GM18520 (cell line): ENCODE results near the gene FAM170B.

ENCODE experiments used
- ATAC-seq: cut with Tn5 transposase; IDR thresholded peaks from one replicate; pipeline ENCODE4 v1.9.1; 2021; ENCODE audit not compliant: unreplicated experiment

FAM170B gene

DNA sequence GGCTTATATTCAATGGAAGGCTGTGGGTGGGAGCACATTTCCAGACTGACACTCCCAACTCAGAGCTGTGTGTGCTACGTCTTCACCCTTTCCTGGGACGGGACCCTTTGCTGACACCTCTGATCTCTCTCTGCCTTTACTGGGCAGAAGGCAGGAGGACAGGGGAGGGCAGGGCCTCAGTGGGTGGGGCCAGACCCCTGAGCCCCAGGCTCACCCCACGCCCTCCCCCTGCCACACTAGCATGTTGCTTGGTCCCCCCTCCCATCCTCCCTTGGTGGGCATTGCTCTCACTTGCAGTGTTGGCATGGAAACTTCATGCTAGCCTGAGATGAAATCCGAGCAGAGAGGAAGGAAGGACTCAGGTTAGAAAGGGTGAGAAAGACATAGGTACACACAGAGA lies 36.0 kb upstream of the FAM170B start:
- no peak for ATAC-seq

DNA sequence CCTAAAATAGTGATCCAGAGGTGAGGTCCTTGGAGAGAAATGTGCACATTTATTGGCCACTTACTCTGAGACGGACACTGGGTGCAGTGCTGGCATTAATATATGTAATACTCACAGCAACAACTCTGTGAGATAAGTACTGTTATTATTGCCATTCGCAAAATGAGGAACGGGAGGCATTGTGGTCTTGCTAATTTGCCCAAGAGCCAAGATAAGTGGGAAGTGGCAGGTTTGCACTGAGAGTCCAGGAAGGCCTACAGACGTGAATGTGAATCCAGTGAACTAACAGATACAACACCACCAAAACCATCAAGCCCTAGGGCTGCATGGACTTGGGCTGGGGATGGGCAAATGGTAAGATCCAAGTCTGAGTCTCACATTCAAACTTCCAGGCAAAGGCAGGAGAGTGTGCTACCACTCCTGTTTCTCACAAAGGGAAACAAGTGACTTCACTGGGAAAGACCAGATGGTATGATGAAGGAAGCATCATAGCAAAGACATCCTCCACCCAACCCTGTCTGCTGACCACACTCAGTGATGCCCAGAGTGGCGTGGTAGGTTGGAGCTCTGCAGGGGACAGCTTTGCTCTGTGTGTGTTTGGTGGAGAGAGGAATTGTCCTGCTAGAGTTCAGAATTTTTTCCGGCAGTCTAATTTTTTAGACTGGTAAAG lies 35.1 kb upstream of the FAM170B start:
- ATAC-seq: no peak

DNA sequence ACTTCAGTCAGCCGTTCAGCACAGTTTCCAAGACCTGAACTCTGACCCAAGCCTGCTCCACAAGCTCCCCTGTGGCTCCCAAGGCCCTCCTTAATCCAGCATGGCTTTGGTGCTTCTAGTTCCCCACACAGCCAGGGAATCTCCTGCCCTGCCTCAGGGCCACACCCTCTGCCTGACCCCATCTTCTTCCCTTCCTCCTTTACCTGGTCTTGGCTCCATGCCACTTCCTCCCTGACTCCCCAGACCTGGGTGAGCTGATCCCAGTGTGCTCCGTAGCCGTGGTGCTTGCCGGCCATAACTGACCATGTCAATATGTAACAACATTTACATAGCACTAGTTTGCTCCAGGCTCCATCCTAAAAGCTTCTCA lies 34.3 kb upstream of the FAM170B start:
- ATAC-seq: no peak

DNA sequence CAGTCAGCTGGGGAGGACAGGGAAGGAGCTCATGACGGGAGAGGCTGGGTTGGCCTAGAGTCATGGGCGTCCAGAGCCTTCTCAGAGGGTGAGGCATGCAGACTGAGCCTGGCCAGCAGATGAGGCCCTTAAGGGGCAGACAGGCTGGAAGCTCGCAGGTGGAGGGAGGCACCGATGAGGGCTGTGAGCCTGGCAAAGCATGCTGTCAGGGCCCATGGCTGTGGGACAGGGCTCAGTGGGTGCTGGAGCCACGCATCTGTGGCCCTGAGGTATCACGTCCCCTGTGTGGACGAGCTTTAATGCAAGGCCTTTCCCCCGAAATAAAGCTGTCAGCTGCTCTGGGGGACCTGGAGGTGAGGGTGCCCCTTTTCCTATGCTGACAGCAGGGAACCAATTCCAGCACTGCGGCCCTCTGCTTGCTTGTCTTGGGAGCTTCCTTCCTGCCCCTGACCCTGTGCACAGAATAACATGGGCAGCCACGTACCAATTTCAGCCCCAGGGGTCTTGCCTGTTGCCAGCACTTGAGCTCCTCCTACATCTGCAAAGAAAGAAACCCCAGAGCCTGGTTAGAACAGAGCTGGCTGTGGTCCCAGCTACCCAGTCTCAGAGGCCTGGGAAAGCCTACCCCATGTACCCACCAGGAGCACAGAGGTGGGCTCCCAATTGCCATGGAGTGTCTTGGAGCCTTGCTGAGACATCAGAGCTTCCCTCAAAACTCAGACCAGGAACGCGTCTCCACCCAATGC lies 33.8 kb upstream of the FAM170B start:
- no peak for ATAC-seq

DNA sequence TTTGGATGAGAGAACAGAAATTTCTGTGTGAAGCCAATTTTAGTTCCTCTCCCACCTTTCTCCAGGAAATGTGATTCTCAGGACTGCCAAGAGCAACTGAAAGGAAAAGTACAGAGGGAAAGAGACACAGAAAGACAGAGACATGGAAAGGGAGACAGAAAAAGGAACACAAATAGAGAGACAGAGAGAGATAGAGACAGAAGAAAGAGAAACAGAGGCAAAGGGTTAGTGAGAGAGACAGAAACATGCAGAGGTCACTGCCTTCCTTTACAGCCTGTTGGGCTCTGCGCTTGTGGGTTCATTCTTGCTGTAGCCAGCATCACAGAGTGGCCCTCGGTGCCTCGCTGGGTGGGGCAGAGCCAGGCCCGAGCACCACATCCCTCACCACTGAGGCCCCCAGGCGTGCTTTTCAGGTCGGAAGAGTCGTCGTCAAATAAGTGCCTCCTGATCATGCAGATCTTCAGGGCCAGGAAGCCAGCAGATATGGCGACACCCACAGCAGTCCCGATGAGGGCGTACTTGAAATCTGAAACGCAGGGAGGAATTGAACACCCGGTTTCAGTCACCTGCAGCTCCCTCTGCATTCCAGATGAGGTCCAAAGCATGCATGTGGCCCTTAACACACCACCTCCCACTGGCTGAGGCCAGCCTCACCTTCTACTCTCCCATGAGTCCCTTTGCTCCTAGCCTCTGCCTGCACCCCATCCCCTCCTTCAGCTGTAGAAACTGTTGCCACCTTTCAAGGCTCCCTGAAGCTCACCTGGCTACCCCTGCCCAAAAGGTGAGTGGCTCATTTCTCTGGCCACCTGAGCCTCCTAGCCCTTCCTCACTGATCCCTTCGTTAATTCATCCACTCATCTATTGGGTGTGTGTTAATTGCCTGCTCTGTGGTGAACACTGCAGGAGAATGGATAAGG lies 32.9 kb upstream of the FAM170B start:
- ATAC-seq: no peak

DNA sequence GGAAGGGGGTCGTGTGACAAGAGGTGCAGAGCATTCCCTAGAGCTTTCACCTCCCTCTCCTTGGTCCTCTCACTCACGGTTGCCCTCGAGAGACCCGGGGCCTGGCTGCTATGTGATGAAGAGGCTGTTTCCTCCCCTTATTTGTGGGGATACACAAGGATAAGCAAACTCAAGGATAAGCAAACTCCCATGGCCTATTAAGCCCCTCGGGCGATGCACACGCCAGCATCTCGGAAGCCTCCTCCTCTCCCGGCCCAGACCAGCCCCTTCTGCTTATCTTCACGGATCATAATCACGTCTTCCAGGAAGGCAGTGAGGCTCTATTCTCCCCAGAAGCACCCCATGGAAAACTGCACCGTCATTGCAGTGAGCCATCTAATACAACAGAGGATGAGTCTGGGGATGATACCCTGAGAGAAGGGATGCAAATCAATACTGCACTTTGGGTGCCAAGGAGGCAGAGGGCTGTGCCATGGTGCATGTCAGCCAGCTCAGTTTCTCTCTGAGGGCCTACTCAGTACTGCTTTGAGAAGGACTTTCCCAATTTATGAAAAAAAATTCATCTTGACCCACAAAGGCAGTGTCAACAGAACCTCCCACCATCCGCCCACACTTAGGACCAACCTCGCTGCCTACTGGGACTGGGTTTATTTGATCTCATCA lies 32.1 kb upstream of the FAM170B start:
- ATAC-seq: no peak

DNA sequence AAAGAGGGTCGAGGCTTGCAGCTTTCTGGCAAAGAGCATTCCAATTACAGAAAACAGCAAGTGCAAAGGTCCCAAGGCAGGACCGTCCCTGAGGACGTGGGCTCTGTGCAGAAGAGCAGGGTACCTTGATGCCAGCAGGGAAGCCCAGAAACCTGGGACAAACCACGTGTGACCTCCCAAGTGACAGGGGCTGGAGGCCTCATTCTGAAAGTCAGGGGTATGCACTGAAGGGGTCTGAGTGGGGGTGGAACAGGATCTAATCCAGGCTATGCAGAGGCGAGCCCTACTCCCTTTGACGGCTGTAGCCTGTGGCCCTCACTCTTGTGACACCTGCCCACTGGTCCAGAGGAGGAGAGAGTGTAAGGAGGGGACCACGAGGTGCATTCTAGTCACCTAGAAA lies 31.4 kb upstream of the FAM170B start:
- no peak for ATAC-seq

DNA sequence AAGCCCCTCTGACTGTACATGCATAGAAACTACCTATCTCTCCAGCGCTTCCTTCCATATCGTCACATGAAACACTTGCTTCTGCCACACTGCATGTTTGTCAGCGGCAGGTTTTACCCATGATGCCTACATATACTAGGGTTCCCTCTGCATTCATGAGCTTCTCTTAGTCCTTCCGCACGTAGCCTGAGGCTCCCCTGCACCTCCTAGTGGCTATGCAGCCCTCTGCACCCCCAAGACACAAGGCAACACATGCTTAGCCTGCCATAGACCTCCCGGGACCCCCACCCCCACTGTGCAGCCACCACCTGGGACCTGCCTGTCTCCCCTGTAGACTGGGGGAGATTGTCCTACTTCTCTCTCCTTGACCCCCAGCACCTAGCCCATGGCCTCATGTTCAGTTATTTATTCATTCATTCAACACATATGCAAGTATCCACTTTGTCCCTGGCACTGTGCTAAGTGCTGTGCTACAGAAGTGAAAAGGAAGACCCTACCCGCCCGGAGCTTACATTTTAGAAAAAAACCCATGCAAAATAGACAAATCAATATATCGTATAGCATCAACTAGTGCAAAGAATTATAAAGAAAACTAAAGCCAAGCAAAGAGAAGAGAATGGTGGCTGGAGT lies 30.9 kb upstream of the FAM170B start:
- ATAC-seq: no peak

DNA sequence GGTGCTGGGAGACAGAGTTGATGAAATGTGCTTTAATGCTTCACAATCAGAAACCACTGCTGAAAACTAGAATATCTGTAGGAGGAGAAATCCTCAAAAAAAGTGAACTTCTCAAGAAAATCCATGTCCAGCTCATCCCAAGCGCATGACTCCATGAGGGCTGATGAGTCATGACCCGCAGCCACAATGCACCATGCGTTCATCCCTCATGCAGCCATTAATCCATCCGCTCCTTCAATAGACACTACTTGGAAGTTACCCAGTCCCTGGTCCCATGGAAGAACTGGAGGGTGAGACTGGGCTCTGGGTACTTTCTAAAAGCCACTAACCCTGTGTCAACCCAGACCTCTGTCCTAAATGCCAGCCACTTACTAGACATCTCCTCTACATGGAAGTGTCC lies 29.9 kb upstream of the FAM170B start:
- ATAC-seq: no peak

DNA sequence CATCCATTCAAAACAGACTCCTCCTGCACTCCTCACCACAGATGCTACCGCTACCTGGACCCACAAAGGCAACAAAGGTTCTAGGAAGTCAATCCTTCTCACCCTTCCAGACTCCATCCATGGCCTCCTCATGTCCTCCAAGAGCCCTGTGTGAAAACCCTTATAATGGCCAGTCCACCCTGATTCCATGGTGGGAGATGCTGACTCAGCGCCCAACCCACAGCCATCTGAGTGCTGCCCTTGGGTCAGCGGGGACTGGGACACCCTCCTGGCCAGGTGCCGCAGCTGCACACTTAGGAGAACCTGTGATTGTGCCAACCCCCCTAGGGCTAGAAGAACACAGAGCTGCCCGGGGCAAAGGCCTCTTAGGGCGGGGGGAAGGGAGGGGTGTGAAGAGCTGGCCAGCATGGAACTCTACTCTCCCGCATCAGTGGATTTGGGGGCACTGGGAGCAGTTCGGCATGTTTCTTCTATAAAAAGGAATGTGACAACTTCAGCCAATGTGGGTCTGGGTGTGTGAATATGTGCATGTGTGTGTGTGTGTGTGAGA lies 29.0 kb upstream of the FAM170B start:
- no peak for ATAC-seq

DNA sequence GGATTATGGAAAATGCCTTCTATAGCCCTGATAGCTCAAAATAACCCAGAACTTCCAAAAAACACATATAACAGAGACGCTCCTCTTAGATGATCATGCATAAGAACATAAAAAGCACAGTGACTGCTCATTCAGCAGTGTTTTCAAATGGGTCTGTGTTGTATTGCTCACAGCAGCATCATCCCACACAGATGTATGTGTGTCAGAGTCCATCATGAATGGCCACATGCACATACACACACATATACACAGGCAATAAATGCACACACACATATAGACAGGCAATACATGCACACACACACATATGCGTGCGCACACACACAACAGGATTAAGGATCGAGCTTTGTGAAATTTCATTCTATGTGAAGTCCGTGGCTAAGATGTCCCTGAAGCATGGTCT lies 28.2 kb upstream of the FAM170B start:
- ATAC-seq: no peak

DNA sequence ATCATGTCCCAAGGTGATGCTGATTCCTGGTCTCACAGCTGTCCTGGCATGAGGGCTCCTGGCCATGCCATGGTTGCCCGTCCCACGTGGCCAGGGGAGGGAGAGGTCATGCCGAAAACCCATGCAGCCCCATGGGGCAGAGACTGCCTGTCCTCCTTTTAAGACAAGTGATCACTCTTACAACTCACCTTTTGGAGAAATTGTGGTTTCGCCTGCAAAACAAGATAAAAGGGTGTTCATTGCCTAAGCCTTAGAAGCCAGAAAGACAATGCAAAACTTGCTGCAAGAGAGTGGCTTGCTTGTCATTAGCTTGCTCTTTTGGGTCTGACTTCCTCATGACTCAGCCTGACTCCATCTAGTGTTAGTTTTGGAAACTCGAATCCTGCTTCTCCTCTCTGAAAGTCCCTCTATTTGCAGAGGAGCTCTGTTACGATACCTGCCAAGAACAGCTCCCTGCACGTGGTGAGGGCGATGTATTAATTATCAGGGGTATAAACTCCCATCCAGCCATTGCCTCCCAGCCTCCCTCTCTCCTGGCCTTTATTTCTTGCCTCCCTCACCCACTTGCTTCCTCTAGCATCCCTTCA lies 27.7 kb upstream of the FAM170B start:
- ATAC-seq: no peak

DNA sequence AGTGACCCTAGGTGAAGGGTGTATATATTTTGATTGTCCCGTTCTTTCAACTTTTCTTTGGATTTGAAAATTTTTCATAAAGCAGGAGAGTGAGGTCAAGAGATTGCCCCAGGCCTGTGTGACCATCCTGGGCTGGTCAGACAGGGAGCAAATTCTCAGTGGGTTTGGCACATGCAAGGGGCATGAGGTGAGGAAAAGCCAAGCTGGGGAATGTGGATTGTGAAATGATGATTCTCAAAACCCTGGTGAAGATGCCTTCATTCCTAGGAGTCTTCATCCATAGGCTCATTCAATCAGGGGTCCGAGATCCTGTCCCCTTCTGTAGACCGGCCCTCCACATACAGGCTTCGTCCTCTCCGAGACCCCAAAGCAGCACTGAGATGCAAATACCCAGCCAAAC lies 27.0 kb upstream of the FAM170B start:
- no peak for ATAC-seq

DNA sequence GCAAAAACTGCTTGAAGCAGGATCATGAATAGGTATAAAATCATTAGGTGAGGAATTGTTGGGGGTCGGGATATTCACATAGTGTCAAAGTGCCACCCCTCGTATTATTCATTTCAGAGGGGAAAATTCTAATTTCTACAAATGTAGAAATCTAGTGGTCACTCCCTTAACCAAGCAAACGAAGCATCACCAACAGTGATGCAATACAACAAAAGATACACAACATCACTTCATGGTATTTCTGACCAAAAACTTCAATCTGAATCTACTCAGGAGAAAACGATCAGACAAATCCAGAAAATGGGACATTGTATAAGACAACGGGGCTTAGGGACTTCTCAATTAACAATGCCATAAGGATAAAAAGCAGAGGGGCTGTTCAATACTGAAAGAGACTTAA lies 26.3 kb upstream of the FAM170B start:
- no peak for ATAC-seq

DNA sequence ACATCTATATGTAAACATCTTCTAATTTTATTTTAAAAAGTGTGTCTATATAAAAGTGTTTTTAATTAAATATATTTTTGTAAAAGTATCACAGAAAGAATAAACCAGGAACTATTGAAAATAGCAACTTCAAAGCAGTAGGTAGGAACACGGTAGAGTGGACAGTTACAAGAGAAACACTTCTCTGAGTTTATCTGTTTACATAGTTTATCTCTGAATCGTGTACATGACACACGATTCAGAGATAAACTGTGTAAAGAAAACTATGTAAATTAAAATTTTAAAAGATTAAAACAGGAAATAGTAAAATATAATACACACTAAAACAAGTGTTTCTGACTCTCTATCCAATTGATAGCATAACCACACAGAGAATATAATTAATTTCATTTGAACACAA lies 25.1 kb upstream of the FAM170B start:
- ATAC-seq: no peak

DNA sequence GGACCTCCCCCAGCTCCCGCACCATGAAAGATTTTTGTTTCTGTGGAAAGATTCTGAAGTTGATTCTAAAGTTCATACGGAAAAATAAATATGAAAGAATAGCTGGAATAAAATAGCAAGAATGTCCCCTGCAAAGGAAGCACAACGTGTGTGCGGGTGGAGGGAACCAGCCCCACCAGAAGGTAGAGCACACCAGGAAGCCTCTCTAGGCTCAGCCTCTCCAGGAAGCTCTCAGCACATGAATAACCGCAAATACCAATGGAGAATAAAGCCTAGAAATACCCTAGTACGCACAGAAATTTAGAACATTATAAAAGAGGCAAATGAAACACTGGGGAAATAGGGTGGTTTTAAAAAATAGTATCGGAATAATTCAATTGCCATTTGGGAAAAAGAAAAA lies 24.6 kb upstream of the FAM170B start:
- ATAC-seq: no peak

DNA sequence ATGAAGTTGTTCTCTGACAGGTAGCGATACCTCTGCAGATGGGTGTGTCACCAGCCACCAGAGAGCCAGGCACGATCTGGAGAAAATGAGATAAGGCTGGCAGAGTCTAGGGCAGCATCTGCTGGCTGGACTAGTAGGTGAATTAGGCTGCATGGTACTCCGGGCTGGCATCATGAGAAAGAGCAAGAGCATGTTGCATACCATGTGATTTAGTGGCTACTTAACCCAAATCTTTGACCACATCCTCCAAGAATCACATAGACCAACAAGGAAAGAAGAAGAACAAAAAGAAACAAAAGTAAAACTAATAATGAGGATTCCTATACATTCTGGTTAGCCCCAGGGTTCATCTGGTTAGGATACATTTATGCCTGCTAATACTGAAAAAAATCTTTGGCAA lies 23.4 kb upstream of the FAM170B start:
- ATAC-seq: no peak

DNA sequence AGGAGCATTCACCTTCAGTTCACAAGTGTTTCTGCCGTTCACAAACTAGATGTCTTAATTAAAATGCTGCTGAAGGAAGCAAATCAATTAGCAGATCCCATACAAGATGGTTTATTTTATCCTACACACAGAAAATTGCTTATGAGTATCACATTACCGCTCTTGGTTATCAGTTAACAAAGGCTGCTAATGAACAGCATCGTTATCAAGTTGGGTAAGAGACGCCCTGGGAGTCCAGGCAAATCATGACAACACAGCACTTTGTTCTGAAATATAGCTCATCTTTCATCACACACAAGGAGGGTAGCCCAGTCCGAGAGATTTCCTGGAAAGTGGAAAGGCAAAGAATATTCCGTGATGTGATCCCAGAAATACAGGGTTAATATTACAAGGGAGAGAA lies 20.8 kb upstream of the FAM170B start:
- ATAC-seq: no peak

DNA sequence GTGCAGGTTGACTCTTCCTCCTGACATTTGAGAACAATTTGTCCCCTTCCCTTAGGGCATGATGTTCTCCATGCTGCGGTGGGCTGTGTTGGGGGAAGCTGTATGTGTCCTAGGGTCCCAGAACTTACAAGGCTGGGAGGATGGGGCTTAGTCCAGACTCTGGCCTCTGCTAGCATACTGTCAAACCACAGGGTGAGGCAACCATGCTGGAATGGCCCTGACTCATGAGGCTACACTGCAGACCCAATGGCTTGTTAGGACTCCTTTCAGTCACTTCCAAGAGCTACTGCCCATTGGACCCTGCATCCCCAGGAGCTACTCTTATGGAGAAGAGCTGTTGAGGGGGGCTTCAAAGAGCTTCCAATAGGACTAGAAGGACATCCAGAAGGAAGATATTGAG lies 20.1 kb upstream of the FAM170B start:
- ATAC-seq: no peak

DNA sequence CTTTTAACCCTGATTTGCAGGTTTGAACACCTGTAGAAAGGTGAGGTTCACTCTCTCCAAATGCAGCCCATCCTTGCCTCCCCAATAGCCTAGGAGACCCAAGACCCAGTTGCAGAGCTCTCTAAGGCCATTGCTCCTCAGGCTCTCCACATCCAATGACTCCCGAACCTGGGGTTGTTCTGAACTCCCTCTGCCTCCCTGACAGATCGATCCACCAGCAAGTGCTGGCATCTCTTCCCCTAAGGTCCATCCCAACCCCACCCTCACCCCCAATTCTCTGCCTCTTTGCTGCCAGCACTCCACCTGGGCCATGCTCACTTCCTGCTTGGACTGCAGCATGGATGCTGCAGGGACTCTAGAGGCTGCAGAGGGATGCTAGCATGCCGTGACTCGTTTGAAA lies 19.3 kb upstream of the FAM170B start:
- no peak for ATAC-seq
